Measurements from ENCODE around the gene LRRC9.
"Not testable (repeated sequence)": the region's sequence is repeated elsewhere in the genome, so short reads cannot be mapped to it uniquely, and the experiment has no call there.

The LRRC9 gene

GRCh38 chr14:60002819-60003492 lies 83.0 kb downstream of the LRRC9 start:
- TF ChIP-seq CTCF (IDR thresholded peaks at IDR 0.05; ENCODE audit: low read depth, low read length) = no peak
- DNase-seq (ENCODE audit: low read depth, low spot score) = no peak
- H3K4me3 ChIP-seq (ENCODE audit: low read depth, low read length) = no peak overlapping the region
- in situ Hi-C loops (cut with HindIII; ENCODE audit: low sequenced_read_pairs) = no loop called here

- no peak for DNase-seq (ENCODE audit: low read depth, low spot score)
- TF ChIP-seq CTCF (IDR thresholded peaks at IDR 0.05; ENCODE audit: low read depth, low read length) = no peak
- H3K4me3 ChIP-seq (ENCODE audit: low read depth, low read length) = no peak overlapping the region
- in situ Hi-C loops (cut with HindIII; ENCODE audit: low sequenced_read_pairs) = no loop called here
Observed at GRCh38 chr14:60003991-60004390, 84.0 kb downstream of the LRRC9 start.

- TF ChIP-seq CTCF (IDR thresholded peaks at IDR 0.05; ENCODE audit: low read depth, low read length) = no peak
- no peak overlapping the region for H3K4me3 ChIP-seq (ENCODE audit: low read depth, low read length)
- in situ Hi-C loops (cut with HindIII; ENCODE audit: low sequenced_read_pairs) = no loop called here
- no peak for DNase-seq (ENCODE audit: low read depth, low spot score)
Observed at GRCh38 chr14:60008042-60008441, 88.1 kb downstream of the LRRC9 start.

- DNase-seq (ENCODE audit: low read depth, low spot score); H3K4me3 ChIP-seq (ENCODE audit: low read depth, low read length); in situ Hi-C loops (cut with HindIII; ENCODE audit: low sequenced_read_pairs): not testable (repeated sequence)
Observed at GRCh38 chr14:60010263-60010662, 90.3 kb downstream of the LRRC9 start.

- no peak for TF ChIP-seq CTCF (IDR thresholded peaks at IDR 0.05; ENCODE audit: low read depth, low read length)
- in situ Hi-C loops (cut with HindIII; ENCODE audit: low sequenced_read_pairs) = no loop called here
Observed at GRCh38 chr14:60014402-60014801, 94.5 kb downstream of the LRRC9 start.

GRCh38 chr14:60021619-60022018 lies 101.7 kb downstream of the LRRC9 start:
- H3K4me3 ChIP-seq (ENCODE audit: low read depth, low read length) = no peak overlapping the region
- DNase-seq (ENCODE audit: low read depth, low spot score) = no peak
- no peak for TF ChIP-seq CTCF (IDR thresholded peaks at IDR 0.05; ENCODE audit: low read depth, low read length)
- in situ Hi-C loops (cut with HindIII; ENCODE audit: low sequenced_read_pairs) = no loop called here

More at GRCh38 chr14:60014402-60014801, 94.5 kb downstream of the LRRC9 start:
- no peak overlapping the region for H3K4me3 ChIP-seq (ENCODE audit: low read depth, low read length)
- no peak for DNase-seq (ENCODE audit: low read depth, low spot score)

- no peak overlapping the region for H3K4me3 ChIP-seq (ENCODE audit: low read depth, low read length)
- no peak for DNase-seq (ENCODE audit: low read depth, low spot score)
- in situ Hi-C loops (cut with HindIII; ENCODE audit: low sequenced_read_pairs) = no loop called here
- no peak for TF ChIP-seq CTCF (IDR thresholded peaks at IDR 0.05; ENCODE audit: low read depth, low read length)
Observed at GRCh38 chr14:60025571-60025970, 105.6 kb downstream of the LRRC9 start.
